ENCODE data around the gene FADS3. TPM values are rescaled to one million over a fixed set of nuclear protein-coding genes. Genes with fewer than 3 reads are reported as not detected.

Gene FADS3
- total RNA-seq, 2 donors from 2014 or later, result 8.8 to 11.4 TPM

DNA sequence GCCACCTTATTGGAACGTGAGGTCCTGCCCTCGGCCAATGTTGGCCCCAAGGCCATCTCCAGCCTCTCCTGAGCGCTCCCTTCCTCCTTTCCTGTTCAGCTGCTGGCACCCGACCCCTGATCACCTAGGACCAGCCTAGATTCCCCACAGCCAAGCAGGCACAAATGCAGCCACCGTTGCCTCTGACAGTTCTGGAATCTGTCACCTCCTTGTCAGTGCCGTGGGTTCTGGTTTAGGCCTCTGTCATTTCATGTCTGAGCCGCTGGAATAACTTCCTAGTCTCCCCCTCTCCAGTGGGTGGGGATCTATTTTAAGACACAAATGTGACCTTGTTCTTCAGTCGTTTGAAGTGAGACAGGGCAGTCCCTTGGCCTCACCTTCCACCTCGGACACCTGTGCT, 29.7 kb downstream of the FADS3 start:
- Mint-ChIP-seq H3K27ac (no peak overlapping the region), H3K9me3 (no peaks in the 10 kb centered on the region), H3K36me3 (no peaks in the 10 kb centered on the region)
- ATAC-seq, result no peak
- no peak for DNase-seq (ENCODE audit: low spot score in 2 of 2)

DNA sequence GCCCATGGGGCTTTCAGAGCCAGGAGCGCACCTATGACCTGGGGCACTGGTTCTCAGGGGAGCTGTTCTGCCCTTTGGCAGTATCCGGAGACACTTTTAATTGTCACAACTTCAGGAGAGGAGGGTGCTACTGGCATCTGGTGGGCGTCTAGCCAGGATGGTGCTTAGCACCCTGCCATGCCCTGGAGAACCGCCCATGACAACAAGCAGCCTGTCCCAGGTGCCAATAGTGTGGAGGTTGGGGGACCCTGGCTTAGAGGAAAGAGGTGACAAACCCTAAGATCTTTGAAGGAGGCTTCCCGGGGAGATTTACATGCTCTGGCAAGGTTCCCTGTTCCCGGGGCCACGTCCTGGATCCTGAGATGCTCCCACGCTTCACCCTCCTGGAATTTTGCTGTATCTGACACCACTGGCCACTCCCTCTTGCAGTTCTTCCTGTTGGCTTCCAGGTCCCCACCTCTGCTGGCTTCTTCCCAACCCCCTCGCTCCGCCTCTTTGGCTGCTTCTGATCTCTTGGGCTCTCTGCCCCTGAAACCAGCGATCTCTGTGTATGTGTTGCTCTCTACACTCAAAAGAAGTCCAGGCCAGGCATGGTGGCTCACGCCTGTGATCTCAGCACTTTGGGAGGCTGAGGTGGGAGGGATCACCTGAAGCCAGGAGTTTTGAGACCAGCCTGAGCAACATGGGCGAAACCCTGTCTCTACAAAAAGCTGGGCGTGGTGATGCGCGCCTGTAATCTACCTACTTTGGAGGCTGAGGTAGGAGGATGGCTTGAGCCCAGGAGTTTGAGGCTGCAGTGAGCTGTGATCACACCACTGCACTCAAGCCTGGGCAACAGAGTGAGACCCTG, 31.1 kb downstream of the FADS3 start:
- Mint-ChIP-seq H3K9me3 (no peaks in the 10 kb centered on the region), H3K36me3 (no peaks in the 10 kb centered on the region), H3K27ac (peak overlapping the region in 1 of 2 donors; percentile 57)
- no peak for ATAC-seq
- no peak for DNase-seq (ENCODE audit: low spot score in 2 of 2)

DNA sequence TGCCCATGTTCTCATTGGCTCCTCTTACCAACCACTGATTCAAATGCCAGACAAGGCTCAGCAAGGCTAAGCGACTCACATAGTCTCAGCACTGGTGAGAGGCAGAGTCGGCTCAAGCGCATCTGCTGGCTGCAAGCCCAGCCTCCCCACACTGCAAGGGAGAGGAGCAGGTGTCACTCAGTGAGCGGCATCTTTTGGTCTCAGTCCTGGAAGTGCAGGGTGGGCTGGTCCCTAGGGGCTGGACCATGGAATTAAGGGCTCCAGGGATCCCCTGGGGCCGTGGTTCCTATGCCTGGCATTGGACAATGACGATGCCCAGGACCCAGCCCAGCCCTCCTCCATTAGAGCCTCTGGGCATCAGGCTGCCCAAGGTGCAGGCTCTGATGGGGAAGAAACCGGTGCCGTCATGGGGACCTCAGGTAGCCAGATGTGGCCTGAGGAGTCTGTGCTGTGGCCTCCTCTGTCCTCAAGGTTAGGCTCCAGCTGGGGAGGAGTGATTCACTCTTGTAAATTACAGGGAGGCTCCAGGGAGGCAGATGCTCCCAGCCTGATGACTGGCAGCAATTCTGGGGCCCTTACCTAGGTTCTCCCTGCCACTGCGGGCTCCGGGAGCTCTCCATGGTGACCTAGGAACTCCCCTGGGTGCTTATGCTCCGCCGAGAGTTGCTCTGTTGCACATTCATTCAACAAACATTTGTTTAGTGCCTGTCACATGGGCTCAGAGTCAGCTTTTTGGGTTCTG, 35.2 kb downstream of the FADS3 start:
- no peak overlapping the region for H3K27ac Mint-ChIP-seq
- ATAC-seq, result no peak
- no peaks in the 10 kb centered on the region for H3K36me3 Mint-ChIP-seq
- DNase-seq (ENCODE audit: low spot score in 2 of 2), result no peak
- H3K9me3 Mint-ChIP-seq, result no peaks in the 10 kb centered on the region

DNA sequence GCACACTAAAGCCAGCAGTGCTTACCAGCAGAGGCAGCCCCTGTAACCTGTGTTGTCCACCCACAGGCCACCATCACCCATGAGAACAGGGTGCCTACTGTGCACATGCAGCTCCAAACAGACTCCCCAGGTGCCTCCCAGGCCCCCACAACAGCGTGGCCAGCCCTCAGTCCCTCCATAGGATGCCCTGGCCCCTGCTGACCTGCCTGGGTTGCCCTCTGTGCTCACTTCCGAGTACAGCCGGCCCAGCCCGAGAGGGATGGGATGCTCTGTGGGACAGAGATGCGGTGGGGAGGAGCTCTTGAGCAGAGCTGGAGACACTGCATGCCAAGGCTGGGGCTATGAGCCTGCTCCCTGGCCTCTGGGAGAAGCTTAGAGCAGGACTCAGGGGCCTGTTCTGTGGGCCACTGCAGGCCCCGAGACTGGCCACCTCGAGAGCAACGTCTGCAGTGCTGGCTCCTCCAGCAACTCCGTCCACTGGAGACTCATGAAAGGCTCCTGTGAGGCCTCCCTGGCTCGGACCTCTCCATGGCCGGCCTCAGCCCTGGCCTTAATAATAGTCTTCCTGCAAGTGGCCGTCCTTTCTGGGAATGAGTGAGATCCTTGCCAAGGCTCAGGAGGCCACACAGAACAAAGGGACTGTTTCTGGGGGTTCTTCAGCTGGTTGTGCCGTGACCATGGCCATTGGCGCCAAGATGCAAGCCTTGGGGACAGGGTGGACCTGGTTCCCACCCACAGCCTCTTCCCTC, 36.2 kb downstream of the FADS3 start:
- no peaks in the 10 kb centered on the region for H3K36me3 Mint-ChIP-seq
- no peak overlapping the region for H3K27ac Mint-ChIP-seq
- DNase-seq (ENCODE audit: low spot score in 2 of 2), result no peak
- H3K9me3 Mint-ChIP-seq, result no peaks in the 10 kb centered on the region
- no peak for ATAC-seq

DNA sequence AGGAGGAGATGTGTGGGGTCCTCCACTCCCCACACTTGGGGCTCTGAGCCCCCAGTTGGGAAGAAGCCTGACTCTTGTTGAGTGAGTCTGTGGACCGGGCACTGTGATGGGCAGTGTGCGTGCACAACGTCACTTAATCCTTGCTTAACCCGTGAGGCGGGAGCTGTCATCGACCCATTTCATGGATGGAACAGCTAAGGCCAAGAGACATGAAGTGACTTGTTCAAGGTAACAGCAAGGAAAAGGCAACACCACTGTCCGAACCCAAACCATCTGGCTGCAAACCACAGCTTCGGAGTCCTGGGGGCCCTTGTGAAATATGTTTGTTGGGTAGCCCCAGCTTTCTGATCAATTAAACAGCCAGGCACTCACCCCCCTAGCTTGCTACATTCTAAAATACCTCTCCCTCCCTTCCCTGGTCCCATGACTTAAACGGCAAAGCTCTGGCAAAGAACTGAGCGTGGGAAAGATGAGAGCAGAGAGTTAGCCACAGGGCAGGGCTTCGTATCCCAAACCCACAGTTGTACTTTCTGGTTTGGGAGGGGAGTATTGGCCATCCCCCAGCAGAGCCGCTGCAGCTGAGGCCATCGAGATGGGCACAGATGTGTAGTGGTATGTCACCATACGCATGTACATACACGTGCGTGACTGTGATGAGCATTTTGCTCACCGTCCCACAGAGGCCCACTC, 37.0 kb downstream of the FADS3 start:
- ATAC-seq (no peak), DNase-seq (ENCODE audit: low spot score in 2 of 2) (no peak)
- no peak overlapping the region for H3K27ac Mint-ChIP-seq
- no peaks in the 10 kb centered on the region for H3K9me3 Mint-ChIP-seq
- H3K36me3 Mint-ChIP-seq, result no peaks in the 10 kb centered on the region

DNA sequence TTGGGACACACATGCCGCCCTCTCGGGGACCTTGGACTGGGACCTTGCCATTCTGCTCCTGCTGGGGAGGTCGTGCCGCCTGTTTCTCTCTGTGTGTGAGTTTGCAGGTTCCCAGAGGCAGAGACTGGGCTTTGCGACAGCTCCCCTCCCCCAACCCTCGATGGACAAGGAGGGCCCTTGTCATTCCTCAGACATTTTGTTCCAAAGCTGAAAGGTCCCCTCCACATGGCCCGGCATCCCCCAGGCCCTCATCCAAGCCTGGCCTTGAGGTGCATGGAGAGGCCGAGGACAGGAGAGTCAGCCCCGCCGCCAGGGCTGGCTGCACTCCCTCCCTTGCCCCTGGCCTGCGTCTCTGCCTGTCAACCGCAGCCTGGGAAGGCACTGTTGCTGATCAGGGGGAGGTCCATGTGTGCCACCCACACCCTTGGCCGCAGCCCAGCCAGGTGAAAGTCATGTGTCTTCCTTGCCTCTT, 37.6 kb downstream of the FADS3 start:
- no peak for DNase-seq (ENCODE audit: low spot score in 2 of 2)
- Mint-ChIP-seq H3K9me3 (no peaks in the 10 kb centered on the region), H3K36me3 (no peaks in the 10 kb centered on the region), H3K27ac (no peak overlapping the region)
- ATAC-seq, result no peak

DNA sequence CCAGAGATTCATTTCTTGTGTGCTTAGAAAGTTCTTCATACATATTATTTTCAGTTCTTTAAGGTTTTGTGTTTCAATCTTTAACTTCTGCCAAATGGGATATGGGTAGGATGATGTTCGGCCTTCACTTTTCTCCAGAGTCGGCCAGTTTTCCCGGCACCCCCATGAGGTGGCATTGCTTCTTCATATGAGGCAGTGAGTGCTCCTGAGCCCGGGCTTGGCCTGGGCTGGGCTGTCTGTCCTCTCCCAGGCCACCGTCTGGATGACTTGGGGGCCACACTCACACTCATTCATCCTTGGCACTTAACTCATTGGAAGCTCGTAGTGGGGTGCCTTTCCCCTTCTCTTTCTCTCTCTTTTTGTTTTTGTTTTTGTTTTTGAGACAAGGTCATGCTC, 39.4 kb downstream of the FADS3 start:
- H3K36me3 Mint-ChIP-seq, result no peaks in the 10 kb centered on the region

DNA sequence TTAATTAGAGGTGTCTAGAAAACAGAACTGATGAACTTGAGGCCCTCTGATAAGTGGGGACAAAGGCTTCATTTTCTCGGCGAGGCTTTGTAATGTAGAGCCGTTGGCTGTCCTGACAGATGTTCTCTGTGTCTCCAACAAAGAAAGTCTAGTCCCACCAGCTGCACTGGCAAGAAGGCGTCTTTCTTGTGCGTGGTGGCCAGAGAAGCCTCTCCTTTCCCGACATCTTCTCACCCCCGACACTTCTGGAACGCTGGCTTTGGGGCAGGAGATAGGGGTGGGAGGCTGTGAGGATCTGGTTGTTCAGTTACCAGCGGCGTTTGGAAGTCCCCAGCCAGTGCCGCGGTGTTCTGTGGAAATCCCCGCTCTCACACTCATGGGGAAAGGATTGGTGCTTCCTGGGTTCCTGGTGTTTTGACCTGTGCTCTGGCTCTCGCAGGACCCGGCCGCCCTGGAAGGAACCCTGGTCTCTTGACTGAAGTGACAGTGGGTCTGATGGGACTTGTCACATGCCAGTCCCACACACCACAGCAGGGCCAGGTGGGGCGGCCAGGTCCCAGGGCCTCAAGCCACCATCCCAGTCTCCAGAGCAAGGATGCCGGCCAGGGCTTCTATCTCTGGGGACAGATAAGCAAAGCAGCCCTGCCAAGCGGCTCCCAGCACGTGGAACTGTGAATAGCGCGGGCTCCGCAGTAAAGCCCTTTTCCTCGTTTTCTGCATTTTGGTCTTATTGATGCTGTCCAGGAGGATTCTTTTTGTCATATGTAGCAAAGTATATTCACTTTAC, 40.0 kb downstream of the FADS3 start:
- Mint-ChIP-seq H3K9me3 (no peaks in the 10 kb centered on the region), H3K27ac (no peak overlapping the region), H3K36me3 (no peaks in the 10 kb centered on the region)
- ATAC-seq (no peak), DNase-seq (ENCODE audit: low spot score in 2 of 2) (no peak)

More for the DNA sequence above, 39.4 kb downstream of the FADS3 start:
- H3K9me3 Mint-ChIP-seq, result no peaks in the 10 kb centered on the region
- DNase-seq (ENCODE audit: low spot score in 2 of 2), result no peak
- no peak for ATAC-seq
- H3K27ac Mint-ChIP-seq, result no peak overlapping the region

DNA sequence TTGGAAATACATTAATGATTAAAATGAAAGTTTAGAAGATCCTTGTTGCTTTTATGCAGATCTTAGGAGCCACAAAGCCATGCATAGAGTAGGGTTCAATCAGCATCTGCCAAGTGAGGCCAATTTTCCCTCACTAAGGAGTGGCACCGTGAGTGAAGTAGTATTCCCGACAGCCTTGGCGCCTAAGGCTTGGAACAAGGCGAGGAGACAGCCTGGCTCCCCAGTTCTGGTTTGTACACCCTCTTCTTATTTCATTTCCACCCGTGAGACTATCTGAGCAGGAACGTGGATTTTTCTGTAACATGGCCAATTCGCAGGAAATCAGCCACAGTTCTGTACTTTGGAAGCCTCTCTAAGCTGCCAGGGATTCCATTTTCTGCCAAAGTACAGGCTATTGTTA, 40.7 kb downstream of the FADS3 start:
- Mint-ChIP-seq H3K36me3 (no peaks in the 10 kb centered on the region), H3K27ac (no peak overlapping the region)

DNA sequence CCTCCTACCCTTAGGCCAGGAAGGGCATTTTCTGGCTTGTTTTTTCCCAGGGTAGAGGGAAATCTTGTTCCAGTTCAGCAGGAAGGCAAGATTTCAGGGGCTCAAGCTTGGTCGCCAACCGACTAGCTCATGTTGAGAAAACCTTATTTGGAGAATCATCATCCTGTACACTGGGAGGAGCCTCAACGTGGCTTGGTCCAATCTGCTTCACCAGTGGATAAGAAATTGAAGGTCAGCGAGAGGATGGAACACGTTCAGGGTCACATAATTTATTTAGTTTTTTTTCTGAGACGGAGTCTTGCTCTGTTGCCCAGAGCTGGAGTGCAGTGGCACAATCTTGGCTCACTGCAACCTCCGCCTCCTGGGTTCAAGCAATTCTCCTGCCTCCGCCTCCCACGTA, 42.7 kb downstream of the FADS3 start:
- H3K36me3 Mint-ChIP-seq, result no peaks in the 10 kb centered on the region
- ATAC-seq (no peak), DNase-seq (ENCODE audit: low spot score in 2 of 2) (no peak)
- no peaks in the 10 kb centered on the region for H3K9me3 Mint-ChIP-seq
- no peak overlapping the region for H3K27ac Mint-ChIP-seq

More for the DNA sequence above, 40.7 kb downstream of the FADS3 start:
- DNase-seq (ENCODE audit: low spot score in 2 of 2), result no peak
- ATAC-seq, result no peak
- no peaks in the 10 kb centered on the region for H3K9me3 Mint-ChIP-seq

DNA sequence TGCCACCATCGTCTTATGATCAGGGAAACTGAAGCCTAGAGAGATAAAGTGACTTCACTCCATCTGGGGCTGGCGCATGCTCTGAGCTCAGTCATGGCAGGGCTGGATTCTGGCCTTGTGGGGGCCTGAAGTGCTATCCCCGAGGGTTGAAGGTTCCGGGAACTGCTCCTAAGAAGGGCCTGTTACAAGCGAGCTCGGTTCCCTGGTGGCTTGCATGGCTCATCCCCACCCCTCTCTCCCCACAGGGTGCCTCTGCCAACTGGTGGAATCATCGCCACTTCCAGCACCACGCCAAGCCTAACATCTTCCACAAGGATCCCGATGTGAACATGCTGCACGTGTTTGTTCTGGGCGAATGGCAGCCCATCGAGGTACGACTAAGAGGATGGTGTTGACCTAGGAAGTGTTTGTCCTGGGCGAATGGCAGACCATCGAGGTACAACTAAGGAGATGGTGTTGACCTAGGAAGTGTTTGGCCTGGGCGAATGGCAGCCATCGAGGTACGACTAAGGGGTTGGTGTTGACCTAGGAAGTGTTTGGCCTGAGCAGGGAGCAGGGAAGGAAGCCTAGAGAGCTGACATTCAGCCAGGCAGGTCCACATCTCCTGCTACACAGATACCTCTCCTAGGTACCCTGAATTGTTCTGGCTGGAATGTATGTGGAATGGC, 43.3 kb downstream of the FADS3 start:
- ATAC-seq (no peak), DNase-seq (ENCODE audit: low spot score in 2 of 2) (no peak)
- no peak overlapping the region for H3K27ac Mint-ChIP-seq
- no peaks in the 10 kb centered on the region for H3K36me3 Mint-ChIP-seq
- no peaks in the 10 kb centered on the region for H3K9me3 Mint-ChIP-seq

DNA sequence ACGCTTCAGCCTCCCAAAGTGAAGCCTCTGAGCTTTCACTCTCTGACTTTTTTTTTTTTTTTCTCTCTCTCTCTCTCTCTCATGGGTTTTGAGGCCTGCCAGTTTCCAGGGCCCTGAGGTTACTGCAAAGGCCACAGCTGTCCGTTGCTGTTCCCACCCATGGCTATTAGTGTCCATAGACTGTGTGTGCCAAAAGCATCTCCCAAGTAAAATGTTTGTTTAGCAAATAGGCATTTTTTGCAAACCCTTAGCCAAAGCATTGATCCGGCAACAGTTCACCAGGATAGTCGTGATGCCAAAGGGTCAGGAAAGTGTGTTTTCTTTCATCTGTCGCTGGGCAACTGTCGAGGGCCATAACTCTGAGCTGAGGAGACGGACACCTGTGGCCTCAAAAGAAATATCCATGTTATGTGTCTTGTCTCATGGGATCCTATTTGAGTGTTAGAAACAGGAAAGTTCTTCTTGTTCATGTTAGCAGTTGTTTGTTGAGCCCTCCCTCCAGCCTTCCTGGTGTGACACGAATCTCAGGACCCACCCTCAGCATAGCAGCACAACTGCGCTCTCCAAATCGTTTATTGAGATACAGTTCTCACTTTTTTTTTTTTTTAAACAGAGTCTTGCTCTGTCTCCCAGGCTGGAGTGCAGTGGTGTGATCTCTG, 44.9 kb downstream of the FADS3 start:
- DNase-seq (ENCODE audit: low spot score in 2 of 2) (no peak), ATAC-seq (no peak)
- Mint-ChIP-seq H3K9me3 (no peaks in the 10 kb centered on the region), H3K27ac (no peak overlapping the region), H3K36me3 (peaks cover 0 to 4% of the 10 kb centered on the region in 2 donors)

DNA sequence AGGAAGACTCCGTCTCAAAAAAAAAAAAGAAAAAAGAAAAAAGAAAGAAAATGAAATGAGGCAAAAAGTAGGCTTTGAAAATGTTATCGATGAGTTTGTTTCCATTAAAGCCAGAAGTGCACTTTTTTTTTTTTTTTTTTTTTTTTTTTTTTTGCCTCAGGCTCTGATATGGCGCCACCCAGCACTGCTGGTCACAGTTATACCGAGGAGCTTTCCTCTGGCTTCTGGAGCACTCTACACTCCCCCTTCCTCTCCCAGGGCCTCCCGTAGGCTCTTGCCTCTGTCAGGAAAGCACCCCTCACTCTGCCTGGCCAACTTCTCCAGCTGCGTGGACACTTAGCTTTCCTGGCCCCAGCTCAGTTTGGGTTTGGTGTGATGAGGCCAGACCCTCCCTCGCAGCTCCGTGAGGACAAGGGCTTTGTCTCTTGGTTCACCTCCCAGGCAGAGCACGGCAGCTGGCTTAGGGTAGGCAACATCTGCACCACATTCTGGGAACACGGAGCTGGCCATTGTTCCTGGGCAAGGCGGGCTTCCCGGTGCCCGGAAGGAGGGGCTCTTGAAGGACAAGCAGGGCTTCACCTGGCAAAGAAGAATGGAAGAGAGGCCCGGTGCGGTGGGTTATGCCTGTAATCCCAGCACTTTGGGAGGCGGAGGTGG, 46.3 kb downstream of the FADS3 start:
- DNase-seq (ENCODE audit: low spot score in 2 of 2) (no peak), ATAC-seq (no peak)
- Mint-ChIP-seq H3K36me3 (peaks cover 0 to 10% of the 10 kb centered on the region in 2 donors), H3K9me3 (no peaks in the 10 kb centered on the region), H3K27ac (peak overlapping the region in 1 of 2 donors; percentile 50)

DNA sequence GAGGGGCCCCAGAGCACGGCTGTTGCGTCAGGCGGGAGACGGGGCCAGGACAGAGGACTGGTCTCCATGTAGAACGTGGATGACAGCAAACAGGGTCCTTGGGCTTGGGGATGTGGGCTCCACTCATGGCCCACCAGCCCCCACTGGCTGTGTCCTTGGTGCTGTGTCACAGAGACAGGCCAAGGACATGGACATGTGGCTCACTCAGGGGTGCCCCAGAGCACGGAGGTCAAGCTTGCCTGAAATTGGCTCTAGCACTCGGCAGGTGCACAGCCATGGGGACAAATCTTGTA, 48.9 kb downstream of the FADS3 start:
- DNase-seq (ENCODE audit: low spot score in 2 of 2) (no peak), ATAC-seq (no peak)
- H3K9me3 Mint-ChIP-seq, result no peaks in the 10 kb centered on the region
- peaks cover 0 to 10% of the 10 kb centered on the region in 2 donors for H3K36me3 Mint-ChIP-seq
- no peak overlapping the region for H3K27ac Mint-ChIP-seq
